HFF-Myc (cell line): Measurements from ENCODE around the gene CAPN12.

Experiments used
- DNase-seq: peaks from one replicate; pipeline ENCODE4 v3.0.0-alpha.2; 2011; ENCODE audit warnings: low read depth; ENCODE audit errors: extremely low read depth
- H3K4me3 ChIP-seq: replicated peaks from 2 replicates; pipeline ENCODE4 v1.5.1; 2011; ENCODE audit warnings: low read depth, mild to moderate bottlenecking, control low read depth, low read length
- TF ChIP-seq, protein P1 (sequence below): IDR thresholded peaks from 2 replicates; pipeline ENCODE4 v1.5.1; 2012; ENCODE audit warnings: mild to moderate bottlenecking, low read depth, low read length, control low read depth; ENCODE audit errors: missing control alignments

The CAPN12 gene

DNA sequence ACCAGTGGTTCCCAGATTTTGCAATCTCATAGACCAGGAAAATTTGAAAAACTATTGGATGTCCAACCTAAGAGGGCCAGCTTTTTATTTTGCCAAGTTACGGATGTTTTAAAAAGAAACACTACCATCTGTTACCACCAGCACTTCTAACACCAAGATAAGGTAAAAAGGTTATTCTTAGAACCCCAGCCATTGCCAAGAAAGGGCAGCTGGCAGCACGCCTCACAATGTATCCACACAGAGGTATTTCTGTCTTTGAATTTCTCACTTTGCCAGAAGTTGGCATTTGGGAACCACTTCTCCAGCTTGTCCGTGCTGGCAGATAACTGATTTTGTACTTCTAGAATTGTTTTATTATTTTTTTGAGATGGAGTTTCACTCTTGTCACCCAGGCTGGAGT lies 28.7 kb downstream of the CAPN12 start:
- no peak overlapping the region for H3K4me3 ChIP-seq
- TF ChIP-seq, protein P1, sequence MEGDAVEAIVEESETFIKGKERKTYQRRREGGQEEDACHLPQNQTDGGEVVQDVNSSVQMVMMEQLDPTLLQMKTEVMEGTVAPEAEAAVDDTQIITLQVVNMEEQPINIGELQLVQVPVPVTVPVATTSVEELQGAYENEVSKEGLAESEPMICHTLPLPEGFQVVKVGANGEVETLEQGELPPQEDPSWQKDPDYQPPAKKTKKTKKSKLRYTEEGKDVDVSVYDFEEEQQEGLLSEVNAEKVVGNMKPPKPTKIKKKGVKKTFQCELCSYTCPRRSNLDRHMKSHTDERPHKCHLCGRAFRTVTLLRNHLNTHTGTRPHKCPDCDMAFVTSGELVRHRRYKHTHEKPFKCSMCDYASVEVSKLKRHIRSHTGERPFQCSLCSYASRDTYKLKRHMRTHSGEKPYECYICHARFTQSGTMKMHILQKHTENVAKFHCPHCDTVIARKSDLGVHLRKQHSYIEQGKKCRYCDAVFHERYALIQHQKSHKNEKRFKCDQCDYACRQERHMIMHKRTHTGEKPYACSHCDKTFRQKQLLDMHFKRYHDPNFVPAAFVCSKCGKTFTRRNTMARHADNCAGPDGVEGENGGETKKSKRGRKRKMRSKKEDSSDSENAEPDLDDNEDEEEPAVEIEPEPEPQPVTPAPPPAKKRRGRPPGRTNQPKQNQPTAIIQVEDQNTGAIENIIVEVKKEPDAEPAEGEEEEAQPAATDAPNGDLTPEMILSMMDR: no peak
- DNase-seq: no peak

GRCh38 chr19:38714354-38714778 lies 29.9 kb downstream of the CAPN12 start:
- TF ChIP-seq, protein P1: no peak
- H3K4me3 ChIP-seq: no peak overlapping the region
- DNase-seq: no peak

DNA sequence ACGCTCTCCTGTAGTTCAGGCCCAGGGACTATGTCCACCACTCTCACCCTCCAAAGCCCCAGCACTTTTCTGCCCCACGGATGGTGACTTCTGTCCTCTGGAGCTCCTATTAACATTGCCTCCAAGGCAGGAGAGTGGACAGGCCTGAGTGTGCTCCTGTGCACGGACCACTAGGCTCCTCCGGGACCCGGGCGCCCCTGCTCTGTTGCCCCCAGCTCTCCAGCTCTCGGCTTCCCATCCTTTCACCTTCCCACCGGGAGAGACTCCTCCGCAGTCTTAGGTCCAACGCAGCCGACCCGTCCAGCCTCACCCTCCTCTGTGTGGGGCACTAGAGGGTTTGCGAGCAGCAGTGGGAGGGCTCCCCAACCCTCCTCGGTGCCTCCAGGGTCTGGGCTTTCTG lies 30.4 kb downstream of the CAPN12 start:
- DNase-seq: no peak
- TF ChIP-seq, protein P1: no peak
- no peak overlapping the region for H3K4me3 ChIP-seq

DNA sequence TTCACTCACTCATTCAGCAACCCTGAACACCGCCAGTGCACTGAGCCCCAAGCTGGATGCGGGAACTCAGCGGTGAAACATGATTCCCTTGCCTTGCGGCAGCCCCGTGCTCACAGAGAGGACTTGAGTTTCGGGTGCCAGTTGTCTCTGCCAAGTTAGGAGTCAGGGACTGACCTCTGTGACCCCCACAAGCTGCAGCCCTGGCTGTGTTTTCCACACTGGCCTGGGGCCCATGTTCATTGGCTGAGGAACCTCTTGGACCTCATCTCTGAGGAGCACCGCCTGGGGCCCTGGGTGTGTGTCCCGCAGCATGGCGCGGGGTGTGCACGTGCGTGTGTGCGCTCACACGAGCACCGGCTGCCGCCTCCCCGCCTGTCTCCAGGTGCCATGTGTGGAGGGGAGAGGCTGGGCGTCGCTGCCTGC lies 31.0 kb downstream of the CAPN12 start:
- TF ChIP-seq, protein P1: no peak
- H3K4me3 ChIP-seq: no peak overlapping the region
- no peak for DNase-seq

DNA sequence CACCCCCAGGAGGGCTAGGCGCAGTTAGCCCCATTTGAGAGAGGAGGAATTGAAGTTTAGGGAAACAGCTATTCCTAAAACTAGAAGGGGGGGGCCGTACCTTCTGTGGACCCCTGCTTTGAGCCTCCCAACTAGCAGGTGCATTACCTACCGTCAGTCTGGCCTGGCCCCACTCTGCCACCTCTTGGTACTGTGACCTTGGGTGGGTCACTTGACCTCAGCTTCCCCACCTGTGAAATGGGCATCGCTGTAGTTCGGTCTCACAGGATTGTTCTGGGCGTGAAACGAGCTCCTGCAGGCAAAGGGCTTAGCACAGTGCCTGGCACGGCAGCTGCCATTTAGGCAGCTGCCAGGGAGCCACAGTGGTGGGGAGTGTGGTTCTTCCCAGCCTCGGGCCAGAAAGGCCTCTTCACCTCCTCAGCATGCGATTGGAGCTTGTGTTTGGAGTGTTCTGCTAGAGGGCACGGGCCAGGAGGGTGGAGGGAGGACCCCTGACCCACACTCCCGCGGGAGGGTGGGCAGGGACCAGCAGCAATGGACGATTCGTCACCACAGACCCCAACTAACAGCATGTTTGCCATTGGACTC lies 32.0 kb downstream of the CAPN12 start:
- no peak overlapping the region for H3K4me3 ChIP-seq
- TF ChIP-seq, protein P1: no peak
- DNase-seq: no peak

DNA sequence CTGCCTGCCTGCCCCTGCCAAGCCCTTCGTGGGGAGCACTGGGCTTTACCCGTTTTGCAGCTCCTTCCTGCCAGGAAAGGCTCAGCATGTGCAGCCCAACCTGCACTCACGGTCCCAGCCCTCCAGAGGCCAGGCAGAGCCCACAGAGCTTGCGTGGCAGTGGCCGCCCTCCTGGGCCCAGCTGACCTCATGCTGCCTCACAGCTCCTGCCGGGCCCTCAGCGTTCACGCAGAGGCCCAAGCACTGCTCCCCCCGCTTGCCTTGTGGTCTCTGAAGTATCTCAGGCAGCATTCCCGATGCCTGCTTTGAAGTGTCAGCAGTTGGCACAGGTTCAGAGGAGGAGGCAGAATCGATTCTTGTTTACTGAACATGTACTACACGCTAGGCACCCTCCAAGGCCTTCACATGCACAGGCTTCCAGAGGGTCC lies 32.5 kb downstream of the CAPN12 start:
- no peak for DNase-seq
- TF ChIP-seq, protein P1: no peak
- H3K4me3 ChIP-seq: no peak overlapping the region

DNA sequence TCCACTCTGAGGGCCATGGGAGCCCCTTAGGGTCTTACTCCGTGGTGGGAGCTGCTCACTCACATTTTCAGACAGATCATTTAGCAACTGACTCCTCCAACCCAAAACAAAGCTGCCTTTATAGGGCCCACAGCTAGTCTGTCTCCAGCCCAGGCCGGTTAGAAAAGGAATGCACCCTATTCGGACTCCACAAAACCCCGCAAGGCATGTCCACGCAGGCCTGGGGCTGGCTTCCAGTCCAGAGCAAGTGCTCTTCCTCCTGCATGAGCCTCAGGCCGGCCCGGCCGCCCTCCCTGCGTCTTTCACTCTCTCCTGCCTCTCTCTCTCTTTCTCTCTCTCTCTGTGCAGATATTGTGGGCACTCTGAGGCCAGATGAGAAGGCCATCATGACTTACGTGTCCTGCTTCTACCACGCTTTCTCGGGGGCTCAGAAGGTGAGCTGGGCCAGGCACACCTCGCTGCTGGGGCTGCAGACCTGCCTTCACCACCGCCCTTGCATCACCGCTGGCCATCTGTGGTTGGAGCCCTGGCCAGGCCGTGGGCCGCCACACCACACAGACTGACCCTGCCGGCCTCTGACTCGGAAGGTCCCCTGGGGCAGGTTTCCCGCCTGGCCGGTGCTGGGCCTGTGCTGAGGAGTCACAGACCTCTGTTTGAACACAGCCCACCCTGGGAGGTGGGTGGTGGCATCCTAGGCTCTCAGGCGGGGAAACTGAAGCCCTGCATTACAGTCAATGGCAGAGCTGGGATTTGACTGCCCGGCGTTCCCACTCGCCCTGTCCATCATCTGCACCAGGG lies 33.1 kb downstream of the CAPN12 start:
- no peak for DNase-seq
- H3K4me3 ChIP-seq: no peak overlapping the region
- TF ChIP-seq, protein P1: no peak
